GM18507 (cell line): ENCODE data around the gene ARHGAP1.
"Not testable (repeated sequence)": the region's sequence is repeated elsewhere in the genome, so short reads cannot be mapped to it uniquely, and the experiment has no call there.

ENCODE experiments used
- DNase-seq: peaks from one replicate; pipeline ENCODE4 v3.0.0; 2011; ENCODE audit warnings: low read depth; ENCODE audit not compliant: insufficient read length; ENCODE audit errors: extremely low spot score
- FAIRE-seq: peaks from 2 replicates; lab custom pipeline; 2011; peaks lifted over from hg19 to GRCh38; lab: Jason Lieb, UNC

Gene ARHGAP1

GRCh38 chr11:46676436-46677158, 23.8 kb downstream of the ARHGAP1 start:
- FAIRE-seq: no peak

GRCh38 chr11:46675949-46676348, 24.5 kb downstream of the ARHGAP1 start:
- no peak for FAIRE-seq
- no peak for DNase-seq

More at GRCh38 chr11:46676436-46677158, 23.8 kb downstream of the ARHGAP1 start:
- no peak for DNase-seq

- no peak for DNase-seq
- FAIRE-seq: no peak
Observed at GRCh38 chr11:46675288-46675851, 25.0 kb downstream of the ARHGAP1 start.

GRCh38 chr11:46674463-46675287, 25.7 kb downstream of the ARHGAP1 start:
- DNase-seq: no peak
- no peak for FAIRE-seq

- DNase-seq: no peak
Observed at GRCh38 chr11:46673713-46674462, 26.5 kb downstream of the ARHGAP1 start.

GRCh38 chr11:46672381-46672839, 28.0 kb downstream of the ARHGAP1 start:
- DNase-seq: no peak
- no peak for FAIRE-seq

More at GRCh38 chr11:46673713-46674462, 26.5 kb downstream of the ARHGAP1 start:
- no peak for FAIRE-seq

GRCh38 chr11:46671958-46672315, 28.5 kb downstream of the ARHGAP1 start:
- FAIRE-seq (no peak), DNase-seq (no peak)

- not testable (repeated sequence) for FAIRE-seq
Observed at GRCh38 chr11:46670521-46670920, 29.9 kb downstream of the ARHGAP1 start.

GRCh38 chr11:46669711-46670139, 30.7 kb downstream of the ARHGAP1 start:
- no peak for FAIRE-seq

More at GRCh38 chr11:46670521-46670920, 29.9 kb downstream of the ARHGAP1 start:
- DNase-seq: not testable (repeated sequence)

GRCh38 chr11:46668480-46669085, 31.8 kb downstream of the ARHGAP1 start:
- no peak for FAIRE-seq
- DNase-seq: no peak

More at GRCh38 chr11:46669711-46670139, 30.7 kb downstream of the ARHGAP1 start:
- DNase-seq: no peak

GRCh38 chr11:46667043-46667481, 33.4 kb downstream of the ARHGAP1 start:
- DNase-seq (no peak), FAIRE-seq (no peak)

- FAIRE-seq: no peak
- no peak for DNase-seq
Observed at GRCh38 chr11:46666516-46666915, 33.9 kb downstream of the ARHGAP1 start.

GRCh38 chr11:46665356-46665755, 35.1 kb downstream of the ARHGAP1 start:
- DNase-seq: no peak
- no peak for FAIRE-seq

- DNase-seq: no peak
- no peak for FAIRE-seq
Observed at GRCh38 chr11:46664612-46665011, 35.8 kb downstream of the ARHGAP1 start.

GRCh38 chr11:46663277-46663940, 37.0 kb downstream of the ARHGAP1 start:
- FAIRE-seq: no peak

GRCh38 chr11:46662366-46662765, 38.1 kb downstream of the ARHGAP1 start:
- DNase-seq: no peak
- FAIRE-seq: no peak

More at GRCh38 chr11:46663277-46663940, 37.0 kb downstream of the ARHGAP1 start:
- no peak for DNase-seq

GRCh38 chr11:46661836-46662235, 38.6 kb downstream of the ARHGAP1 start:
- FAIRE-seq (no peak), DNase-seq (no peak)

- FAIRE-seq: no peak
- no peak for DNase-seq
Observed at GRCh38 chr11:46659908-46660307, 40.5 kb downstream of the ARHGAP1 start.
